HL-60 (cell line): ENCODE measurements around the gene SRSF7.

Experiments
- GABPA ChIP-seq: IDR thresholded peaks from 2 replicates; pipeline ENCODE4 v1.6.1; 2012; ENCODE audit warnings: low read depth
- POLR2AphosphoS5 ChIP-seq: IDR thresholded peaks from 2 replicates; pipeline ENCODE4 v1.6.1; 2012; ENCODE audit warnings: low read depth
- SPI1 ChIP-seq: IDR thresholded peaks from 2 replicates; pipeline ENCODE4 v1.6.1; 2012; ENCODE audit warnings: low read depth, mild to moderate bottlenecking, borderline replicate concordance
- TF ChIP-seq, protein P1 (sequence below): IDR thresholded peaks from one replicate; pipeline ENCODE4 v1.5.1; 2011; ENCODE audit warnings: low read length, control low read depth, inconsistent platforms; ENCODE audit not compliant: insufficient read depth
- TF ChIP-seq, protein P2 (sequence below): IDR thresholded peaks from 2 replicates; pipeline ENCODE4 v1.6.1; 2012; ENCODE audit warnings: low read depth; ENCODE audit not compliant: insufficient replicate concordance

DNA sequence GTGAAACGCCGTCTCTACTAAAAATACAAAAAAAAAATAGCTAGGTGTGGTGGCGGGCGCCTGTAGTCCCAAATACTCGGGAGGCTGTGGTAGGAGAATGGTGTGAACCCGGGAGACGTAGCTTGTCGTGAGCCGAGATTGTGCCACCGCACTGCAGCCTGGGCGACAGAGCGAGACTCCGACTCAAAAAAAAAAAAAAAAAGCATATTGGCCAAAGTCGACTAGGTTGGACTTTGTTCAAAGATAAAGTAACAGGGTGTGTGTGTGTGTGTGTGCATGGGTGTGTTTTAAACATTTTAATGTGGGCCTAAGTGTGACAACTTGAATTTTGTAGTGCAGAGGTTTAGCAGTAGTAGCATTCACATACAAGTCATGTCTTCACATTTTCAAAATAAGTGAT lies 38.5 kb upstream of the SRSF7 start:
- TF ChIP-seq, protein P1, sequence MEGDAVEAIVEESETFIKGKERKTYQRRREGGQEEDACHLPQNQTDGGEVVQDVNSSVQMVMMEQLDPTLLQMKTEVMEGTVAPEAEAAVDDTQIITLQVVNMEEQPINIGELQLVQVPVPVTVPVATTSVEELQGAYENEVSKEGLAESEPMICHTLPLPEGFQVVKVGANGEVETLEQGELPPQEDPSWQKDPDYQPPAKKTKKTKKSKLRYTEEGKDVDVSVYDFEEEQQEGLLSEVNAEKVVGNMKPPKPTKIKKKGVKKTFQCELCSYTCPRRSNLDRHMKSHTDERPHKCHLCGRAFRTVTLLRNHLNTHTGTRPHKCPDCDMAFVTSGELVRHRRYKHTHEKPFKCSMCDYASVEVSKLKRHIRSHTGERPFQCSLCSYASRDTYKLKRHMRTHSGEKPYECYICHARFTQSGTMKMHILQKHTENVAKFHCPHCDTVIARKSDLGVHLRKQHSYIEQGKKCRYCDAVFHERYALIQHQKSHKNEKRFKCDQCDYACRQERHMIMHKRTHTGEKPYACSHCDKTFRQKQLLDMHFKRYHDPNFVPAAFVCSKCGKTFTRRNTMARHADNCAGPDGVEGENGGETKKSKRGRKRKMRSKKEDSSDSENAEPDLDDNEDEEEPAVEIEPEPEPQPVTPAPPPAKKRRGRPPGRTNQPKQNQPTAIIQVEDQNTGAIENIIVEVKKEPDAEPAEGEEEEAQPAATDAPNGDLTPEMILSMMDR = no peak
- TF ChIP-seq POLR2AphosphoS5 (no peak), GABPA (no peak), SPI1 (no peak)
- TF ChIP-seq, protein P2, sequence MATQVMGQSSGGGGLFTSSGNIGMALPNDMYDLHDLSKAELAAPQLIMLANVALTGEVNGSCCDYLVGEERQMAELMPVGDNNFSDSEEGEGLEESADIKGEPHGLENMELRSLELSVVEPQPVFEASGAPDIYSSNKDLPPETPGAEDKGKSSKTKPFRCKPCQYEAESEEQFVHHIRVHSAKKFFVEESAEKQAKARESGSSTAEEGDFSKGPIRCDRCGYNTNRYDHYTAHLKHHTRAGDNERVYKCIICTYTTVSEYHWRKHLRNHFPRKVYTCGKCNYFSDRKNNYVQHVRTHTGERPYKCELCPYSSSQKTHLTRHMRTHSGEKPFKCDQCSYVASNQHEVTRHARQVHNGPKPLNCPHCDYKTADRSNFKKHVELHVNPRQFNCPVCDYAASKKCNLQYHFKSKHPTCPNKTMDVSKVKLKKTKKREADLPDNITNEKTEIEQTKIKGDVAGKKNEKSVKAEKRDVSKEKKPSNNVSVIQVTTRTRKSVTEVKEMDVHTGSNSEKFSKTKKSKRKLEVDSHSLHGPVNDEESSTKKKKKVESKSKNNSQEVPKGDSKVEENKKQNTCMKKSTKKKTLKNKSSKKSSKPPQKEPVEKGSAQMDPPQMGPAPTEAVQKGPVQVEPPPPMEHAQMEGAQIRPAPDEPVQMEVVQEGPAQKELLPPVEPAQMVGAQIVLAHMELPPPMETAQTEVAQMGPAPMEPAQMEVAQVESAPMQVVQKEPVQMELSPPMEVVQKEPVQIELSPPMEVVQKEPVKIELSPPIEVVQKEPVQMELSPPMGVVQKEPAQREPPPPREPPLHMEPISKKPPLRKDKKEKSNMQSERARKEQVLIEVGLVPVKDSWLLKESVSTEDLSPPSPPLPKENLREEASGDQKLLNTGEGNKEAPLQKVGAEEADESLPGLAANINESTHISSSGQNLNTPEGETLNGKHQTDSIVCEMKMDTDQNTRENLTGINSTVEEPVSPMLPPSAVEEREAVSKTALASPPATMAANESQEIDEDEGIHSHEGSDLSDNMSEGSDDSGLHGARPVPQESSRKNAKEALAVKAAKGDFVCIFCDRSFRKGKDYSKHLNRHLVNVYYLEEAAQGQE = no peak
